NCI-H82 (cell line): Measurements from ENCODE around the gene KRTAP12-3.
"Not testable (repeated sequence)": the region's sequence is repeated elsewhere in the genome, so short reads cannot be mapped to it uniquely, and the experiment has no call there.

Experiments used
- DNase-seq: peaks from one replicate; lab custom pipeline; 2025; lab: John Stamatoyannopoulos, UW

KRTAP12-3 gene

GRCh38 chr21:44650973-44651675, 6.6 kb upstream of the KRTAP12-3 start:
- no peak for DNase-seq

GRCh38 chr21:44653123-44653522, 4.6 kb upstream of the KRTAP12-3 start:
- DNase-seq, result no peak

GRCh38 chr21:44653656-44654575, 3.8 kb upstream of the KRTAP12-3 start:
- DNase-seq, result no peak

GRCh38 chr21:44654576-44655175, 3.1 kb upstream of the KRTAP12-3 start, which contains the start of gene KRTAP12-4:
TSS of gene KRTAP12-4 (minus strand) at chr21:44654659. CDS start at chr21:44654614, 45 bp downstream.
- no peak for DNase-seq

GRCh38 chr21:44656868-44657267, 864 bp upstream of the KRTAP12-3 start:
- DNase-seq, result no peak

- no peak for DNase-seq
Observed at GRCh38 chr21:44658541-44658910, 794 bp downstream of the KRTAP12-3 start.

- no peak for DNase-seq
Observed at GRCh38 chr21:44658913-44659595, 1.3 kb downstream of the KRTAP12-3 start.

GRCh38 chr21:44661567-44661966, 3.8 kb downstream of the KRTAP12-3 start:
- DNase-seq, result not testable (repeated sequence)

- no peak for DNase-seq
Observed at GRCh38 chr21:44664691-44665090, 7.0 kb downstream of the KRTAP12-3 start.

GRCh38 chr21:44666401-44667320, 8.9 kb downstream of the KRTAP12-3 start, which contains the start of gene KRTAP12-2:
TSS of gene KRTAP12-2 (minus strand) at chr21:44666927. CDS start at chr21:44666886, 41 bp downstream.
- no peak for DNase-seq

- no peak for DNase-seq
Observed at GRCh38 chr21:44667612-44668011, 9.9 kb downstream of the KRTAP12-3 start.

- DNase-seq, result no peak
Observed at GRCh38 chr21:44670642-44671432, 13.1 kb downstream of the KRTAP12-3 start.

- DNase-seq, result no peak
Observed at GRCh38 chr21:44671911-44672310, 14.2 kb downstream of the KRTAP12-3 start.

- no peak for DNase-seq
Observed at GRCh38 chr21:44677881-44678280, 20.1 kb downstream of the KRTAP12-3 start.

- no peak for DNase-seq
Observed at GRCh38 chr21:44681152-44681551, 23.4 kb downstream of the KRTAP12-3 start.

- no peak for DNase-seq
Observed at GRCh38 chr21:44681861-44682579, 24.3 kb downstream of the KRTAP12-3 start, which contains the start of gene KRTAP12-1. TSS of gene KRTAP12-1 (minus strand) at chr21:44682163. CDS start at chr21:44682123, 40 bp downstream.

GRCh38 chr21:44682580-44683151, 24.9 kb downstream of the KRTAP12-3 start:
- DNase-seq, result no peak

GRCh38 chr21:44684077-44684476, 26.3 kb downstream of the KRTAP12-3 start:
- no peak for DNase-seq

GRCh38 chr21:44684483-44684882, 26.8 kb downstream of the KRTAP12-3 start:
- no peak for DNase-seq
